Erythroblast (primary cell): ENCODE measurements around the gene CTNNA2.

Experiments
- GATA1 ChIP-seq: IDR thresholded peaks from 2 replicates; pipeline ENCODE4 v1.6.1; 2011; ENCODE audit warnings: low read depth, mild to moderate bottlenecking, control low read depth, low read length, moderate library complexity
- POLR2A ChIP-seq: IDR thresholded peaks from 2 replicates; pipeline ENCODE4 v1.6.1; 2011; ENCODE audit warnings: mild to moderate bottlenecking, low read length

DNA sequence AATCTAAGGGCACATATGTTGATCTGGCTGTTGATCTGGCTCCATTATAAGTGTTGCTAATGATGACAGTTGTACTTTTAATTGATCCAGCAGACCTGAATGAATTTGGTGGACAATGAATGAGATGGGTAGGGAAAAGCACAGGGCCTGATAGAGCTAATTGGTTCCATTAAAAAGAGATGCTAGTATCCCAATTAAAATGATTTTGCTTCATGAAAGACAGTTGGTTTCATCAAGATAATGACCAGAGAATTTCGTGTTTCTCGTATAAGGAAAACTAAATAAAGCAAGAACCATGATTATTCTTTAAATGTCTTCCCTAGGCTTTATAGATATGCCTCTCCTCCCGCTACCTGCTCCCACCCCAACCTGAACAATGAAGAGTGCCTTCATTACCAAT is 900.3 kb downstream of the CTNNA2 start:
- no peak for TF ChIP-seq POLR2A
- TF ChIP-seq GATA1: no peak
